HepG2 (cell line): ENCODE data around the gene HS3ST4. TPM values are rescaled to one million over a fixed set of nuclear protein-coding genes. Genes with fewer than 3 reads are reported as not detected.

ENCODE experiments used
- ATAC-seq: fragments of 200-7000 bp; cut with Tn5 transposase; 3 replicates; pipeline ENCODE4 v1.9.1; 2020; ENCODE audit warnings: mild to moderate bottlenecking, moderate library complexity
- BruUV-seq: library from RNA; stranded (reverse); fragments of 400-500 nt; replicated peaks from 2 replicates; lab custom pipeline; 2021; lab: Mats Ljungman, UMichigan
- CTCF ChIA-PET: fragments of 300-600 bp; formaldehyde crosslinking; extraction: SDS; loops from one replicate; lab custom pipeline; 2021; ENCODE audit warnings: low total read pairs, inconsistent platforms, low intra/inter-chr PET ratio; lab: Yijun Ruan, JAX
- POLR2A ChIA-PET: fragments of 350-600 bp; sonication (Branson Sonifier 250); formaldehyde crosslinking; loops from one replicate; lab custom pipeline; 2020; ENCODE audit warnings: antibody characterized with exemption, inconsistent platforms; lab: Yijun Ruan, JAX
- DNase-seq: peaks from one replicate; pipeline ENCODE4 v3.0.0-alpha.2; 2015; ENCODE audit warnings: low spot score
- FAIRE-seq: peaks from 3 replicates; lab custom pipeline; 2011; peaks lifted over from hg19 to GRCh38; lab: Jason Lieb, UNC
- H2AFZ ChIP-seq: one replicate; pipeline ENCODE4 v1.6.1; 2011; ENCODE audit warnings: low read length, inconsistent platforms
- H3K27ac ChIP-seq: fragments of 300-600 bp; 3 replicates; pipeline ENCODE4 v1.8.0; 2011; ENCODE audit warnings: mixed run types, mild to moderate bottlenecking, mixed read lengths, low read length, inconsistent platforms; ENCODE audit not compliant: insufficient read depth; ENCODE audit errors: extremely low read length
- H3K27me3 ChIP-seq, 2 experiments: fragments of 200-600 bp in 1 of 2; 2 replicates in 1 of 2; 3 replicates in 1 of 2; pipeline versions ENCODE4 v1.6.0 to v1.8.0; 2011; ENCODE audit warnings: low read length in 2 of 2, mild to moderate bottlenecking in 2 of 2, moderate library complexity in 2 of 2, inconsistent platforms in 1 of 2; ENCODE audit not compliant: insufficient read depth in 2 of 2, control insufficient read depth in 1 of 2
- H3K36me3 ChIP-seq, 2 experiments: fragments of 200-600 bp in 1 of 2; replicated peaks in 1 of 2; 2 replicates in 1 of 2; 3 replicates in 1 of 2; pipeline versions ENCODE4 v1.5.1 to v1.8.0; 2011; ENCODE audit warnings: low read length in 2 of 2, inconsistent platforms in 1 of 2; ENCODE audit not compliant: insufficient read depth in 2 of 2, control insufficient read depth in 1 of 2
- H3K4me1 ChIP-seq: 2 replicates; pipeline ENCODE4 v1.5.1; 2012; ENCODE audit warnings: low read length, inconsistent platforms; ENCODE audit not compliant: insufficient read depth
- H3K4me2 ChIP-seq: 2 replicates; pipeline ENCODE4 v1.6.0; 2011; ENCODE audit warnings: low read depth, low read length, inconsistent platforms
- H3K4me3 ChIP-seq, 3 experiments: fragments of 200-600 bp in 1 of 3; sonication (generic), shearing (Covaris generic) in 1 of 3; replicated peaks in 1 of 3; 2 replicates each; pipeline ENCODE4 v1.5.1; 2011 to 2016; ENCODE audit warnings: low read length in 3 of 3, inconsistent platforms in 2 of 3, low read depth in 2 of 3, mild to moderate bottlenecking in 2 of 3, control low read depth in 1 of 3, mixed read lengths in 1 of 3; ENCODE audit not compliant: insufficient read depth in 1 of 3
- H3K79me2 ChIP-seq: one replicate; pipeline ENCODE4 v1.6.1; 2011; ENCODE audit warnings: low read length, inconsistent platforms; ENCODE audit not compliant: insufficient read depth
- H3K9ac ChIP-seq: 2 replicates; pipeline ENCODE4 v1.6.0; 2011; ENCODE audit warnings: mild to moderate bottlenecking, low read depth, low read length, inconsistent platforms; ENCODE audit not compliant: insufficient read depth
- H3K9me3 ChIP-seq: 2 replicates; pipeline ENCODE4 v1.5.1; 2012; ENCODE audit warnings: mild to moderate bottlenecking, low read length
- H4K20me1 ChIP-seq: 2 replicates; pipeline ENCODE4 v1.6.0; 2011; ENCODE audit warnings: inconsistent platforms, mild to moderate bottlenecking, low read length, moderate library complexity; ENCODE audit not compliant: insufficient read depth
- ATRX ChIP-seq: sonication (generic); formaldehyde crosslinking; IDR thresholded peaks from 2 replicates; pipeline ENCODE4 v1.4.0; 2020; ENCODE audit warnings: missing genetic modification reagents, borderline replicate concordance
- FOXK2 ChIP-seq: fragments of 450-650 bp; IDR thresholded peaks from 2 replicates; pipeline ENCODE4 v1.6.1; 2016
- IRF9 ChIP-seq: sonication (generic); formaldehyde crosslinking; IDR thresholded peaks from 2 replicates; pipeline ENCODE4 v1.8.0; 2022; ENCODE audit warnings: missing genetic modification reagents, mild to moderate bottlenecking, borderline replicate concordance
- MAFF ChIP-seq: IDR thresholded peaks from 2 replicates; pipeline ENCODE4 v1.6.1; 2011; ENCODE audit warnings: low read depth, low read length, improper control_type of control experiment
- NFYC ChIP-seq: IDR thresholded peaks from 2 replicates; pipeline ENCODE4 v1.6.1; 2016; ENCODE audit warnings: missing genetic modification reagents, missing compliant biosample characterization
- ZHX1 ChIP-seq: sonication (generic); formaldehyde crosslinking; IDR thresholded peaks from 2 replicates; pipeline ENCODE4 v1.8.1; 2022; ENCODE audit warnings: low read depth, mild to moderate bottlenecking, missing genetic modification reagents
- ZMAT3 ChIP-seq: sonication (generic); formaldehyde crosslinking; conservative IDR thresholded peaks from 2 replicates; pipeline ENCODE4 v1.7.0; 2021; ENCODE audit warnings: missing genetic modification reagents
- ZNF142 ChIP-seq: sonication (generic); formaldehyde crosslinking; IDR thresholded peaks from 2 replicates; pipeline ENCODE4 v1.4.0; 2020; ENCODE audit warnings: missing genetic modification reagents
- ZNF24 ChIP-seq: fragments of 450-650 bp; IDR thresholded peaks from 2 replicates; pipeline ENCODE4 v1.6.1; 2017; ENCODE audit warnings: antibody characterized with exemption, mild to moderate bottlenecking
- ZNF337 ChIP-seq: sonication (generic); formaldehyde crosslinking; IDR thresholded peaks from 2 replicates; pipeline ENCODE4 v1.5.1; 2020; ENCODE audit warnings: missing genetic modification reagents, low read depth, mild to moderate bottlenecking, borderline replicate concordance
- ZNF451 ChIP-seq: sonication (generic); formaldehyde crosslinking; IDR thresholded peaks from 2 replicates; pipeline ENCODE4 v1.5.0; 2020; ENCODE audit warnings: mild to moderate bottlenecking, missing genetic modification reagents
- ZNF766 ChIP-seq: sonication (generic); formaldehyde crosslinking; IDR thresholded peaks from 2 replicates; pipeline ENCODE4 v1.5.0; 2020; ENCODE audit warnings: missing genetic modification reagents, borderline replicate concordance
- WGBS: methylation state at CpG from one replicate; pipeline ENCODE4 v1.1.6; 2017; ENCODE audit warnings: low lambda C conversion rate; 5-methylcytosine and 5-hydroxymethylcytosine counted together
- in situ Hi-C: cut with HindIII; loops from 2 replicates; pipeline ENCODE4 v1.10.0; 2017; ENCODE audit warnings: low pct_unique_long_range_greater_than_20kb; ENCODE audit not compliant: extremely low pct_ligation_motif_present
- intact Hi-C: fragments of 100-400 bp; cut with micrococcal nuclease; formaldehyde crosslinking; loops from one replicate; pipeline ENCODE4 v1.10.0; 2022; ENCODE audit not compliant: unreplicated experiment
- polyA plus RNA-seq, 8 experiments: library from polyadenylated mRNA; depleted of rRNA in 3 of 8; stranded (reverse) in 7 of 8; unstranded in 1 of 8; fragments of >200 nt; fragmentation: Illumina TruSeq in 4 of 8; extraction: Trizol in 4 of 8; gene quantifications; 2 replicates each; pipeline versions ENCODE4 v1.2.1 to v1.2.3, GENCODE V29; 2011 to 2016; ENCODE audit warnings: low read depth in 4 of 8, missing spikeins in 1 of 8, mixed read lengths in 1 of 8; ENCODE audit not compliant: insufficient read depth in 1 of 8
- total RNA-seq, 5 experiments: library from RNA; depleted of rRNA; stranded (reverse); fragments of >200 nt; fragmentation: Illumina TruSeq; extraction: Trizol; gene quantifications; 2 replicates each; pipeline ENCODE4 v1.2.3, GENCODE V29; 2016; ENCODE audit warnings: low read depth in 1 of 5

The HS3ST4 gene
- total and polyA plus RNA-seq, 2 of the 13 experiments (the other 11 are each of a cell fraction or from before 2014, with no cell fraction given): not detected

GRCh38 chr16:26012376-26012775 is 320.6 kb downstream of the HS3ST4 start:
- 0% methylated on average over 1 of the region's 1 CpG for WGBS
- no peak overlapping the region for H3K27ac ChIP-seq
- TF ChIP-seq ZMAT3 (no peak), ATRX (CRISPR knock-in tag) (no peak), ZNF766 (CRISPR knock-in tag) (no peak), ZNF451 (CRISPR knock-in tag) (no peak), IRF9 (CRISPR knock-in tag) (no peak), ZNF24 (no peak), ZHX1 (CRISPR knock-in tag) (no peak), ZNF142 (no peak), FOXK2 (no peak), ZNF337 (no peak), MAFF (no peak), NFYC (CRISPR knock-in tag) (no peak)
- ATAC-seq: no peak
- H2AFZ ChIP-seq: no peak overlapping the region
- ChIA-PET POLR2A (no interaction called here), CTCF (no interaction called here)
- in situ Hi-C loops: no loop called here
- FAIRE-seq: no peak
- no peak overlapping the region for H3K9ac ChIP-seq
- no peak overlapping the region for H3K4me3 ChIP-seq
- no peak overlapping the region for H3K4me2 ChIP-seq
- no TSS peak for BruUV-seq
- H3K27me3 ChIP-seq: no peaks in the 10 kb centered on the region; a peak in 1 of 5 replicates
- intact Hi-C loops: no loop called here
- no peaks in the 10 kb centered on the region for H3K4me1 ChIP-seq
- H3K79me2 ChIP-seq: no peaks in the 10 kb centered on the region
- DNase-seq: no peak
- H3K36me3 ChIP-seq: no peaks in the 10 kb centered on the region
- H4K20me1 ChIP-seq: no peaks in the 10 kb centered on the region
- H3K9me3 ChIP-seq: peaks cover 43% of the 10 kb centered on the region
